ENCODE measurements around the gene MYL5.
"Not testable (repeated sequence)": the region's sequence is repeated elsewhere in the genome, so short reads cannot be mapped to it uniquely, and the experiment has no call there.

MYL5 gene

DNA sequence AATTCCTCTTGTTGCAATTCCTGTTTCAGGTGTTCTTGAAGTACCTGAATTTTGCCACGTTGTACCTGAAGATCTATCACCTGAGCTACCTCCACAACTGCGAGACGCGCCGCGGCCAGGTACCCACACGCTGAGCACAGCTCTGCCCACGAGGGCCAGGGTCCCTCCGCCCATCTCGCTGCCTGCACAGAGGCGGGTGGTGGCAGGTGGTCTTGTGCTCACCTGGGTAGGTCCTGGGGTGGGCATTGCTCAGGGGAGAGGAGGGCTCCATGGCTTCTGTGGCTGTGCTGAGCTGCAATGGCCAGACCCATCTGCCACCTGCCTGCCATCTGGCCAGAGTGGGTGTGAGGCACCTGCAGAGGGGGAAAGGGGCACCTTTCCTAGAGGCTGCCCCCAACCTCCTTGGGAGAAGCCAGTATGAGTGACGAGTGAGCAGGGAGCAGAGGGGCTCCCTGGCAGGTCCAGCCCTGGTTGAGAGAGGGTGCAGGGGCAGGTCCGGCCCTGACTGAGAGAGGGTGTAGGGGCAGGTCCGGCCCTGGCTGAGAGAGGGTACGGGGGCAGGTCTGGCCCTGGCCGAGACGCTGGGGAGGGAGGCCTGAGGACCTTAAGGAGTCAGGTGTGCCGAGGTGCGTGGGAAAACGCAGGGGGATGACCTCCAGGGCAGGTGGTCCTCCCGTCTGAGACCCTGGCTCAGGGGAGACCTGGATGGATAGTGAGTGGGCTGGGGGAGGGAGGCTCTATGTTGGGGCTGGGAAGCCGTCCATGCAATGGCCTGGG lies 38.3 kb upstream of the MYL5 start:
- FAIRE-seq (no peak), DNase-seq (ENCODE audit: insufficient read length, low spot score) (no peak)

DNA sequence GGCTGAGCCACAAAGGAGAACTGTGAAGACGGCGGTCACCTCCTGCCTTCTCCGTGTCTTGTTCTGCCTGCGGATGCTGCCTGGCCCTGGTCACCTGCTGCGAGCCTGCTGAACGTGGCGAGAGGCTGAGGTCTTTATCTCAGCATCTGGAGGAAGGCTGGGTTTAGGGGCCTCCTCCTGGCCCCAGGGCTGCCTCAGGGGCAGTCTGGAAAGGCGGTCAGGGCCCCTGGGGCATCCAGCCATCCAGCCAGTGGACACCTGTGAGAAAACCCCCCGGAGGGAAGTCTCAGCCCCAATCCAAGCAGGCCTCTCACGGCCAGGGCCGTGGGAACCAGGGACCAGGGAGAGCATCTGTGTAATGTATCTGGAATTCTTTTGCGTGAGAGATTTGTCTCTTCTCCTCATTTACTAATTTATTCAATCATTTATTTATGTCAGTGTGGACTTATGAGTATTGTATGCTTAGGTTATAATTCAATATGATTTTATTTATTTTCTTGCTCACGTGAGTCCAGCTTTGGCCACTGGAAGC lies 37.6 kb upstream of the MYL5 start:
- DNase-seq (ENCODE audit: insufficient read length, low spot score) = no peak
- no peak for FAIRE-seq

- no peak for DNase-seq (ENCODE audit: insufficient read length, low spot score)
- no peak for FAIRE-seq
Measured at GRCh38 chr4:637536-638280, 36.6 kb upstream of the MYL5 start.

GRCh38 chr4:642366-642765 lies 32.0 kb upstream of the MYL5 start:
- FAIRE-seq; DNase-seq (ENCODE audit: insufficient read length, low spot score): not testable (repeated sequence)

GRCh38 chr4:646460-646859 lies 27.9 kb upstream of the MYL5 start:
- no peak for FAIRE-seq
- no peak for DNase-seq (ENCODE audit: insufficient read length, low spot score)

DNA sequence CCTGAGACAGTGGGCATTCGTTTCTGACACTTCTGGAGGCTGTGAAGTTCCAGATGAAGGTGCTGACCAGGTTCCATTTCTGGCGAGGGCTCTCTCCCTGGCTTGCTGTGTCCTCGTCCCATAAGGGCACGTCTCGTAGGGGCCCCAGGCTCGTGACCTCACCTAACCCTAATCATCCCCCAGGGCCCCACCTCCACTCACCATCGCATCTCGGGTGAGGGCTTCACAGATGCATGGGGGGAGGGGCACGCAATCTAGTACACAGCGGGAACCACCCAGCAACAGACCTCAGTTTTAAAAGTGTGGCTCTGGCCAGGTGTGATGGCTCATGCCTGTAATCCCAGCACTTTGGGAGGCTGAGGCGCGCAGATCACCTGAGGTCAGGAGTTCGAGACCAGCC lies 26.9 kb upstream of the MYL5 start:
- FAIRE-seq = no peak

DNA sequence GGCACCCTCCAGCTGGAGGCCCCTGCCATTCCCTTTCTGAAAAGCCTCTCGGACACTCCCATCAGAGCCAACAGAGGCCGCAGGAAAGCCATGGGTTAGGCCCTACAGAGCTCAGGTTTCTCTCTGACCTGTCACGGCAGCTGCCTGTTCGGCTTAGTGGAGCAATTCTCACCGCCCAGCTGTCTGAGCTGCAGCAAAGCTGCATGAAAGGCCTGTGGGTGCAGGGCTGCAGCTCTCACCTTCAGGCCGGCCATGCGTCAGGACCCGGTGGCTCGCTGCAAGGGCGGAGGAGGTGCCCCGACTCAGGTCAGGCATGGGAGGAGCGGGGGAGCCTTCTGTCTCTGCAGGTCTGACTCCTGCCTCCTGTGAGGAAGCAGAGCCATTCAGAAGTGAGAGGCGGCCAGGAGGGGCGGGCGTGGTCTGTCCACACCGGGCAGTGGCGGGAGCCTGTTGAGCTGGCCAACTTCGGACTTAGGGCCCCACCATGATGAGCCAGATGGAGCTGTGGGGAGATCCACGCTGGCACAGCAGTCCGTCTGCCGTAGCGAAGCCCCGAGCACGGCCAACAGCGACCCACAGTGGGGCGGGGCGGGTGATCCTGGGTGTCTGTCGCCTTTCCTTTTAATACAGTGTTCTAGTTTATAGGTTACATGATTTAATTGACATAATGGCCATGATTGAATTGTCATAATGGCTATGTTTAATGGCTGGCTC lies 25.6 kb upstream of the MYL5 start:
- DNase-seq (ENCODE audit: insufficient read length, low spot score) = no peak
- no peak for FAIRE-seq

More for the DNA sequence above, 26.9 kb upstream of the MYL5 start:
- no peak for DNase-seq (ENCODE audit: insufficient read length, low spot score)

DNA sequence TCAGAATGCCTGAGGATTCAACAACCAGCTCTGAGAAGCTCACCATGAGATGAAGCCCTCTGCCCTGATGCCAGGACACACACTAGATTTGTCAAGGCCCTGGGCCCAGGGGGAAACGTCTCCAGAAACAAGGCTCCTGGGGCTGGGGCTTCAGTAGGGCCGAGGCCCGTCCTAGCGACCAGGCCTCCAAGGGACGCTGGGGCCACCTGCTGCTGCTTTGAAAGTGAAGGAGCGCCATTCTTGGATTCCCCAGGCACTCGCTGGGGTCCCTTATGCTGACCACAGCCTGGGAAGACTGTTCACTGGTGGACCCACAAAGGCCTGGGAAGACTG lies 25.1 kb upstream of the MYL5 start:
- FAIRE-seq = no peak
- no peak for DNase-seq (ENCODE audit: insufficient read length, low spot score)

DNA sequence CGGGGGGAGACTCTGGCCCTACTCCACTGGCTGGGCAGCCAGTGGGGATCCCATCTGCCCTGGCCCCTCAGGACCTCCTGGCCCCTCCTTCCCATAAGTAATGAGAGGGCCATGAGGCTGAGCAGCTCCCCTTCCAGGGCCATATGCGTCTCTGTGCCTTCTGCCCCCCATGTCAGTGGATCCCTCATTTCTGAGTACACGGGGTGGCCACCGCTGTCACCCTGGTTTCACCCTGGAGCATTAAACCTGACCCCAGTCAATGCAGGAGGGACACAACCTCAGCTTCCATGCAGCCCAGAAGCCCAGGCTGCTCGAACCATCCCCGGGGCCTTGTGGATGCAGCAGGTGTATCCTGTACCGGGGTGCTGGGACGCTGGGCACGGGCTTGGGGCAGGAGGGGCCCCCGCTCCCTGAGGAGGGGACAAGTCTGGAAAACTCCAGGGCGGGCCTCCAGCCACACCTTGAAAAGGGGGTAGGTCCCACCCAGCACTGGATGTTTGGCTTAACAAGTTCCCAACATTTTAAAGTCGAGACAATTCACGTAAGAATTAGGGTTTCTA lies 24.5 kb upstream of the MYL5 start:
- DNase-seq (ENCODE audit: insufficient read length, low spot score) (no peak), FAIRE-seq (no peak)

DNA sequence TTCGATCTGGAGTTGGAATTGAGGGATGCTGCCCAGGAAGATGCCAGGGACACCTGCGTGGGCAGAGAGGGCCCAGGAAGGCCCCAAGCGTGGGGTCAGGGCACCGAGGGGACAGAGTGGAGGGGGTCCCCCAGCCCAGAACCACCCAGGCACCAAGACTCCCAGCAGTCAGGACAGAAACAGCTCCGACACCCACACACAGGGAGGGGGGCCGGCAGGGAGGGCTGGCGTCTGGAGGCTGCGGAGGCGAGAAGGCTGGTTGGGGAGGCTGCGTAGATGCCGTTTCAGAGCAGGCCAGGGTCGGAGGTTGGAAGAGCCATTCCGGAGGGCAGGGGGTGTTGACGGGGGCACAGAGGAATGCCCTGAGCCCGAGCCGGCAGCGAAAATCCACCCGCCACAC lies 23.9 kb upstream of the MYL5 start:
- FAIRE-seq (no peak), DNase-seq (ENCODE audit: insufficient read length, low spot score) (no peak)

- FAIRE-seq (no peak), DNase-seq (ENCODE audit: insufficient read length, low spot score) (no peak)
Measured at GRCh38 chr4:650951-651883, 23.1 kb upstream of the MYL5 start.

DNA sequence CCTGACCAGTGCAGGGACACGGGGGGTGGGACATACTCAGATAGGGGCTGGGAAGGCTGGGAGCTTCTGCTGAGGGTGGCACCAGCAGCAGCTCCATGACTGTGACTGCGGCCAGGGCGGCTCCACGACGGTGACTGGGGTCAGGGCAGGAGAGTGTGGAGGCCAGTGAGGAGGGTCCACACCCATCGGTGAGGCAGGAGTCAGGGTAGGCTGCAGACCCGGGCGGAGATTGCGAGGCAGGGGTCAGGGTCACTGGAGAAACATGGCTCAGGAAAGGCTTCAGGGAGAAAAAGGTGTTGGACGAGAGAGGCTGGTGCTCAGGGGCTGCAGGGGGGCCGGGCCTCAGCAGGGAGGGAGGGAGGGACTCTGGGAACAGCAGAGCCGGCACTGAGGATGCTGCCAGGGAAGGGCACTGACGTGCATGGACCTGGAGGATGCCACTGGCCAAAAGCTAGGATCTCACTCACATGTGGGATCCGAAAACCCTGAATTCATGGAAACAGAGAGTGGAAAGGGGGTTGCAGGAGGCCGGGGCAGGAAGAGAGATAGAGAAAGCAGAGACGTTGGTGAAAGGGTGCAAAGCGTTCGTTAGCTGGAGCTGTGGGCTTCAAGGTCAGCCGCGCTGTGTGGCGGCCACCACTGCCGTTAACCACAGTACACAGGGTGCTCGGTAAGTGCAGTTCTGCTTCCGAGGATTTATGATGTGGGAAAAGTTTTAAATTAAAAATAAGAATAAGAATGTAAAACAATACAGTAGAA lies 22.3 kb upstream of the MYL5 start:
- FAIRE-seq = no peak
- no peak for DNase-seq (ENCODE audit: insufficient read length, low spot score)

DNA sequence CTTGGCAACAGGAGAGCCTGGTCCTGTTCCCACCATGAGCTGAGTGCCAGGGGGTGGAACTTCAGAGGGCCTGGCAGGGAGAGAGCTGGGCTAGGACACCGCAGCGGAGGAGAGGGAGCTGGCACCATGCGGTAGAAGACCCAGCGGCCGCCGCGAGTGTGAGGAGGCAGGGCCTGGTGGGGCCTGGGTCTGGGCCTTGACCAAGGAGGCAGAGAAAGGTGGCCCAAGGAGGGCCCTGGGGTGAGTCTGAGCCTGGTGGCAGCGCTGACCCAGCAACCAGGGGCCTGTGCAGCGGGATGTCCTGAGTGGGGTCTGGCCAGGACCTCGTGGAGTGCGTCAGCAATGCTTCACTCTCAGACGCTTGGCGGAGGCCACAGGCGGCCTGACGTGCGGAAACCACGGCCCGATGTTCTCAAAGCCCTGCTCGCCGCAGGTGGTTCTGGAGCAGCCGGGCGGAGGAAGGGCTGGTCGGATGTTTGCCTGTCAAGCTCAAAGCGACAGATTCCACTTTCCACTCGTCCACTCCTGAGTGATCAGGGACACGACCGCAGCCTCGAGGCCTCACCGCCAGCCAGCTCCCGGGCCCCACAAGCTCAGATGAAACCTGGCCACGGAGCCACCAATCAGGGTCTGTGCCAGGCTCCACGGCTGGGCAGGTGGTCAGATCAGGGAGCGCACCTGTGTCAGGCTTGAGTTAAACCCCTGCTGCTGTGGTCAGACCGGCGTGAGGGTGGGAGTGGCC lies 21.1 kb upstream of the MYL5 start:
- DNase-seq (ENCODE audit: insufficient read length, low spot score) = no peak
- no peak for FAIRE-seq

- no peak for DNase-seq (ENCODE audit: insufficient read length, low spot score)
- no peak for FAIRE-seq
Measured at GRCh38 chr4:653831-654502, 20.4 kb upstream of the MYL5 start.

GRCh38 chr4:654503-654845 lies 19.9 kb upstream of the MYL5 start:
- FAIRE-seq = no peak

GRCh38 chr4:654871-655463 lies 19.4 kb upstream of the MYL5 start:
- DNase-seq (ENCODE audit: insufficient read length, low spot score) = no peak

More at GRCh38 chr4:654503-654845, 19.9 kb upstream of the MYL5 start:
- DNase-seq (ENCODE audit: insufficient read length, low spot score) = no peak

DNA sequence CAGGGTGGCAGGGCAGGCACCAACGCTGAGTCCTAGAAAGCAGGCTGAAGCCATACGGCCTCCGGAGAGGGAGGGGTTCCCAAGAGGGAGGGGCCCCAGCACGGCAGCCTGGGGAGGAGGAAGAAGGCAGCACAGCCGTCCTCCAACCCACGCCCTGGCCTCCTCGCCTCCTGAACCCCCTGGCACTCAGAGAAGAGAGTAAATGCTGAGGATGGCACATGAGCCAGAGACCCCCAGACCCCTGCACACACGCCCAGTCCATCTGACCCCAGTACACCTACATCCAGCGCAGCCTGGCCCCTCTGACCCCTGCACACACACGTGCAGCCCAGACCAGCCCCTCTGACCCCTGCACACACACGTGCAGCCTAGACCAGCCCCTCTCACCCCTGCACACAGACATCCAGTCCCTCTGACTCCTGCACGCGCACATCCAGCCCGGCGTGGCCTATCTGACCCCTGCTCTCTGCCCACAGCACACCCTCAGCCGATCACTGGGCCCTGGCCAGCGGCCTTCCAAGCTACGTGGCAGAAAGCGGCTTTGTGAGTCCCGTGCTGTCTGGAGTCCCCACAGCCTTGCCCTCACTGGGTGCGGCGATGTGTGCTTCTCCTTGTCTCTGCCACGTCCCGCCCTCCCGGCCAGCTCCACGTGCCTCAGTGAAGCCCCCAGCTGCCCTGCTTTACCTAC lies 18.7 kb upstream of the MYL5 start:
- FAIRE-seq = no peak
- no peak for DNase-seq (ENCODE audit: insufficient read length, low spot score)

More at GRCh38 chr4:654871-655463, 19.4 kb upstream of the MYL5 start:
- no peak for FAIRE-seq

Measured in GM19239 (cell line).